OCI-LY1 (cell line): ENCODE data around the gene PACRG.

Source experiments
- H2AFZ ChIP-seq: fragments of 200-600 bp; sonication (generic), shearing (Covaris generic); 2 replicates; pipeline ENCODE4 v1.6.0; 2014; ENCODE audit warnings: antibody characterized with exemption, mild to moderate bottlenecking, low read length
- H3F3A ChIP-seq: fragments of 200-600 bp; sonication (generic), shearing (Covaris generic); 2 replicates; pipeline ENCODE4 v1.6.0; 2014; ENCODE audit warnings: mild to moderate bottlenecking, antibody characterized with exemption, low read length, moderate library complexity; ENCODE audit not compliant: insufficient read depth
- H3K27ac ChIP-seq: fragments of 200-600 bp; sonication (generic); 2 replicates; pipeline ENCODE4 v1.5.1; 2014; ENCODE audit warnings: low read length, mixed run types, mild to moderate bottlenecking, low read depth; ENCODE audit not compliant: poor library complexity, severe bottlenecking
- H3K27me3 ChIP-seq: fragments of 200-600 bp; sonication (generic); 2 replicates; pipeline ENCODE4 v1.6.0; 2014; ENCODE audit warnings: antibody characterized with exemption, mild to moderate bottlenecking, low read length, moderate library complexity; ENCODE audit not compliant: insufficient read depth
- H3K36me3 ChIP-seq: fragments of 200-600 bp; sonication (generic); 2 replicates; pipeline ENCODE4 v1.6.1; 2014; ENCODE audit warnings: mild to moderate bottlenecking, antibody characterized with exemption, low read length, moderate library complexity, mixed read lengths; ENCODE audit not compliant: insufficient read depth
- H3K4me1 ChIP-seq: fragments of 200-600 bp; sonication (generic); 2 replicates; pipeline ENCODE4 v1.5.1; 2014; ENCODE audit warnings: mild to moderate bottlenecking, low read length, moderate library complexity; ENCODE audit not compliant: insufficient read depth, severe bottlenecking
- H3K4me2 ChIP-seq: fragments of 200-600 bp; sonication (generic), shearing (Covaris generic); 2 replicates; pipeline ENCODE4 v1.6.1; 2014; ENCODE audit warnings: low read length
- H3K4me3 ChIP-seq: fragments of 200-600 bp; sonication (generic); 2 replicates; pipeline ENCODE4 v1.5.1; 2014; ENCODE audit warnings: low read length, low read depth, mild to moderate bottlenecking, mixed read lengths; ENCODE audit not compliant: poor library complexity, severe bottlenecking
- H3K79me2 ChIP-seq: fragments of 200-600 bp; shearing (Covaris generic); 2 replicates; pipeline ENCODE4 v1.6.1; 2016; ENCODE audit warnings: mixed run types, low read length, mixed read lengths; ENCODE audit not compliant: insufficient read depth
- H3K9ac ChIP-seq: fragments of 200-600 bp; sonication (generic), shearing (Covaris generic); 2 replicates; pipeline ENCODE4 v1.6.1; 2014; ENCODE audit warnings: mild to moderate bottlenecking, low read length, mixed read lengths
- H3K9me2 ChIP-seq: fragments of 200-600 bp; sonication (generic), shearing (Covaris generic); 2 replicates; pipeline ENCODE4 v1.6.1; 2014; ENCODE audit warnings: low read depth, mild to moderate bottlenecking, low read length, mixed read lengths
- H3K9me3 ChIP-seq: fragments of 200-600 bp; shearing (Covaris generic); 2 replicates; pipeline ENCODE4 v1.6.1; 2014; ENCODE audit warnings: low read length, mixed read lengths
- H4K20me1 ChIP-seq: fragments of 200-600 bp; sonication (generic), shearing (Covaris generic); 2 replicates; pipeline ENCODE4 v1.6.0; 2016; ENCODE audit warnings: mild to moderate bottlenecking, low read length; ENCODE audit not compliant: insufficient read depth
- EZH2 ChIP-seq: fragments of 200-600 bp; sonication (generic), shearing (Covaris generic); IDR thresholded peaks from 2 replicates; pipeline ENCODE4 v1.8.0; 2017; ENCODE audit warnings: borderline replicate concordance, mixed run types, mild to moderate bottlenecking, antibody characterized with exemption, low read length, moderate library complexity, mixed read lengths
- TF ChIP-seq, protein P1 (sequence below): fragments of 200-600 bp; sonication (generic), shearing (Covaris generic); IDR thresholded peaks from 2 replicates; pipeline ENCODE4 v1.5.1; 2017; ENCODE audit warnings: mild to moderate bottlenecking, antibody characterized with exemption, low read length, moderate library complexity, mixed read lengths

Gene PACRG

DNA sequence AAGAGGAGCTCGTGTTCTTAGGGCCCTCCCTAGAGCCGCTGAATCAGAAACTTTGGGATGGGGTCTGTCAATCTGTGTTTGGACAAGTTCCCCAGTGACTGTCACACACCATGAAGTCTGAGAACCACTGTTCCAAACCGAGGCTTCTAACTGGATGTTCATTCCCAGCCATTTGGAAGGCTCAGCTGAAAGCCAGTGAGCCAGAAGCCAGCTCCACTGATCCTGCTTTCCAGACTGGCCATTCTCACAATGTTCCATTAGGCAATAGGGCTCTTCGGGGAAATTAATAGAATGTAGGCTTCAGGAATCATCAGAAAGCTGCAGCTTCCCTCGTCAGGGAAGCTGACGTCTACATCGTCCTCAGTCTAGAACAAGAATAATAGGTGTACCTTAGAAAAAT lies 595.9 kb downstream of the PACRG start:
- no peaks in the 10 kb centered on the region for H3K9me3 ChIP-seq
- H3K9ac ChIP-seq = no peak overlapping the region
- H3F3A ChIP-seq = no peaks in the 10 kb centered on the region
- peaks cover 4% of the 10 kb centered on the region for H3K27me3 ChIP-seq
- TF ChIP-seq EZH2 = no peak
- TF ChIP-seq, protein P1, sequence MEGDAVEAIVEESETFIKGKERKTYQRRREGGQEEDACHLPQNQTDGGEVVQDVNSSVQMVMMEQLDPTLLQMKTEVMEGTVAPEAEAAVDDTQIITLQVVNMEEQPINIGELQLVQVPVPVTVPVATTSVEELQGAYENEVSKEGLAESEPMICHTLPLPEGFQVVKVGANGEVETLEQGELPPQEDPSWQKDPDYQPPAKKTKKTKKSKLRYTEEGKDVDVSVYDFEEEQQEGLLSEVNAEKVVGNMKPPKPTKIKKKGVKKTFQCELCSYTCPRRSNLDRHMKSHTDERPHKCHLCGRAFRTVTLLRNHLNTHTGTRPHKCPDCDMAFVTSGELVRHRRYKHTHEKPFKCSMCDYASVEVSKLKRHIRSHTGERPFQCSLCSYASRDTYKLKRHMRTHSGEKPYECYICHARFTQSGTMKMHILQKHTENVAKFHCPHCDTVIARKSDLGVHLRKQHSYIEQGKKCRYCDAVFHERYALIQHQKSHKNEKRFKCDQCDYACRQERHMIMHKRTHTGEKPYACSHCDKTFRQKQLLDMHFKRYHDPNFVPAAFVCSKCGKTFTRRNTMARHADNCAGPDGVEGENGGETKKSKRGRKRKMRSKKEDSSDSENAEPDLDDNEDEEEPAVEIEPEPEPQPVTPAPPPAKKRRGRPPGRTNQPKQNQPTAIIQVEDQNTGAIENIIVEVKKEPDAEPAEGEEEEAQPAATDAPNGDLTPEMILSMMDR = no peak
- no peak overlapping the region for H3K4me2 ChIP-seq
- no peaks in the 10 kb centered on the region for H3K36me3 ChIP-seq
- no peaks in the 10 kb centered on the region for H3K79me2 ChIP-seq
- H3K4me3 ChIP-seq = no peak overlapping the region
- no peak overlapping the region for H2AFZ ChIP-seq
- H3K9me2 ChIP-seq = no peaks in the 10 kb centered on the region
- no peaks in the 10 kb centered on the region for H3K4me1 ChIP-seq
- H3K27ac ChIP-seq = no peak overlapping the region
- no peaks in the 10 kb centered on the region for H4K20me1 ChIP-seq

DNA sequence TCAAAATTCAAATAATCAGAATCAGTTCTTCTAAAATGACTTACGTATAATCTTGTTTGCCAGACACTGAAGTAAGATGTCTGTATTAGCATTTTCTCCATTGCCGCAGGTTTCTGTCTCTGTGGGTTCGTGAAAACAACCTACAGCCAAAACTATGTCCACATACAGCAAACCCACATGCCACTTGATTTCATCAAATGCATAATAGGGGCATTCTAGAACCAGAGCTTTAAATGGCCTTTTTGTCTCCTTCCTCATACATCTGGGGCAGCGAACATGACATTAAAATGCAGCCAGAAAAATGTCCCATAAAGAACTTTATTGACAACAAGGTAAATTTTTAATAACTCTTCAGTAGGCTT lies 596.5 kb downstream of the PACRG start:
- H3K36me3 ChIP-seq = no peaks in the 10 kb centered on the region
- peaks cover 4% of the 10 kb centered on the region for H3K27me3 ChIP-seq
- no peaks in the 10 kb centered on the region for H3K4me1 ChIP-seq
- no peak overlapping the region for H3K4me3 ChIP-seq
- H3K9me2 ChIP-seq = no peaks in the 10 kb centered on the region
- H3F3A ChIP-seq = no peaks in the 10 kb centered on the region
- H3K9me3 ChIP-seq = no peaks in the 10 kb centered on the region
- no peak overlapping the region for H3K9ac ChIP-seq
- H3K4me2 ChIP-seq = no peak overlapping the region
- H3K27ac ChIP-seq = no peak overlapping the region
- TF ChIP-seq EZH2 = no peak
- TF ChIP-seq, protein P1 = no peak
- no peaks in the 10 kb centered on the region for H4K20me1 ChIP-seq
- H3K79me2 ChIP-seq = no peaks in the 10 kb centered on the region
- H2AFZ ChIP-seq = no peak overlapping the region

DNA sequence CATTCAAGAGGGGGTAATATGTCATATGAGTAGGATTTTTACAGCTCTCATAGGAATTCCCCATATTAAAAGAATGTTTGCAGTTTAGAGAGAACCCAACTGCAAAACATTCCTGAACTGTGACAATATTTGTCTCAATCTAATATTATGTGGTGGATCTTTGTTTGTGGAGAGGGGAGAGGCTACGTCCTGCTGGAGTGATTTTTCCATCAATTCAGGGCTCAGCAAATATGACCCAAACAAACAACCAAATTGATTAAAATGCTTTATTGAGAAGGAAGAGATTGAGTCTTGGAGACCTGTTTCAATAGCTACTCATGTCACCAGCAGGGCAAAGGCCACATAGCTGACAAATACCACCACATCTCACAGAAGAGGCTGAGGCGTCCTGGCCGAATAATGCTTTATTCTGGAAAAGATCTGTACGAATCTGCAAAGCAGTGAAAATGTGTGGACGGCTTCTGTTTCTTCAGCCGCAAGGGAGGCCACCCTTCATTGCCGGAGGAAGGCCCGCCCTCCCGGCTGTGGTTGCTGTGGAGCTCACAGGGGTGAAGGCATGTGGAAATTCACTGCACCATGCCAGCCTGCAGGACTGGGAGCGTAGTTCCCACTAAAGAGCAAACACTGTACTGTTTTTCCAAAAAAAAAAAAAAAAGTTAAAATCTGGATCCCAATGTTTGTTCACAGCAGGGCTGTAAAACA lies 597.1 kb downstream of the PACRG start:
- Histone ChIP-seq H3K27me3 (peaks cover 4% of the 10 kb centered on the region), H3K9me3 (no peaks in the 10 kb centered on the region), H3K27ac (no peak overlapping the region), H4K20me1 (no peaks in the 10 kb centered on the region), H3K4me3 (no peak overlapping the region), H2AFZ (no peak overlapping the region), H3F3A (no peaks in the 10 kb centered on the region), H3K9ac (no peak overlapping the region), H3K4me1 (no peaks in the 10 kb centered on the region), H3K36me3 (no peaks in the 10 kb centered on the region), H3K4me2 (no peak overlapping the region), H3K79me2 (no peaks in the 10 kb centered on the region), H3K9me2 (no peaks in the 10 kb centered on the region)
- no peak for TF ChIP-seq EZH2
- TF ChIP-seq, protein P1 = no peak
